GM18861 (cell line): ENCODE data around the gene PPP1R1B.
"Not testable (repeated sequence)": the region's sequence is repeated elsewhere in the genome, so short reads cannot be mapped to it uniquely, and the experiment has no call there.

Experiments used
- ATAC-seq: cut with Tn5 transposase; IDR thresholded peaks from one replicate; pipeline ENCODE4 v1.9.1; 2021; ENCODE audit not compliant: unreplicated experiment

The PPP1R1B gene

DNA sequence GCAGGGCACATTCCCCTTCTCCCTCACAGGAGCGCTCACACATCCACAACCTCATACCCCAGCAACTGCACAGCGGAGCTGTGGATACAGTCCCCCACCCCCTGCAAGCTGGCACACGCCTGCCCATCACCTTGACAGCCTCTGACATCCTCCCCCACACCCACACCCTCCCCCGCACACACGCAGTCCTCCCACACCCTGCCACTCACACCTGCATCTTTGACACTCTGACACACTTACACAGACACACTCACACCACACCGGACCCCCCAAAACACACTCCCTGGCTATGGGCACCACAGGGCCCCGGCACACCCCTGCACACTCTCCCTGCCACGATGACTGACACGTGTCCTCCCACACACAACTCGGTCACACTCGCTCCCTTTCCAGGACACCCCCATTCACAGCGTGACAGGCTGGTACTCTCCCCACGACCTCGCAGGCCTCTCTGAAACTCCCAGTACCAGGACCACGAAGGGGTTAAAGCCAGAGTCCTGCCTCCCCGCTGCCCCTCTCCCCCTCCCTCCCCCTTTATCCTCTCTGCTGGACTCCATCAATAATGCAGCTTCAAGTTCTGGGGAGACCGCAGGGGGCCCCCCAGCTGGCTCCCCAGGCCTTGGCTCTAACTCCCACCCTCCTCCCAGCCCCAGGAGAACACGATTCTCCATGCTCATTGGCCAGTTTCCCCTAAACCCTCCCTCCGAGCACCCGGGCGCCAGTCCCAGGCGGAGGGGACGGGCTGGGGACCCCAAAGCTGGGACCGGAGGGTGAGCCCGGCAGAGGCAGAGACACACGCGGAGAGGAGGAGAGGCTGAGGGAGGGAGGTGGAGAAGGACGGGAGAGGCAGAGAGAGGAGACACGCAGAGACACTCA is at the start of gene PPP1R1B:
TSS of gene PPP1R1B (plus strand) at position 782 of the 876 bp plus-strand sequence. CDS start 441 bp downstream, outside the sequence.
- ATAC-seq: no peak

DNA sequence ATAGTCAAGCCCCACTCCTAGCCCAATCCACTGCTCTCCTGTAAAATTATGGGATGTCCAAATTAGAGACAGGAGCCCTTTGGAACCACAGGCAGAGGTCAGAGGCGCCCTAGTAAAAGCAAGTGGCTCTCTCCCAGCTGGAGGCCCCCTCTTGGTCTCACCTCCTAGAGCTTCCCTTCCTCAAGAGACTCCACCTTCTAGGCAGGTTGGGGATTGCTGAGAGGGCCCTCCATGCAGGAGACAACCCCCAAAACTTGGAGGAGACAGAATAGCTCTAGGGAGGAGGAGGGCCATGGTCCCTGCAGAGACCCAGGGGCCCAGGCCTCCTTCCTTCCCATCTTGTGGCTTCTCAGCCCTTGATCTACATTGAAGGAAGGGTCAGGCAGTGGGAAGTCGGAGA is 48.5 kb upstream of the PPP1R1B start:
- no peak for ATAC-seq

DNA sequence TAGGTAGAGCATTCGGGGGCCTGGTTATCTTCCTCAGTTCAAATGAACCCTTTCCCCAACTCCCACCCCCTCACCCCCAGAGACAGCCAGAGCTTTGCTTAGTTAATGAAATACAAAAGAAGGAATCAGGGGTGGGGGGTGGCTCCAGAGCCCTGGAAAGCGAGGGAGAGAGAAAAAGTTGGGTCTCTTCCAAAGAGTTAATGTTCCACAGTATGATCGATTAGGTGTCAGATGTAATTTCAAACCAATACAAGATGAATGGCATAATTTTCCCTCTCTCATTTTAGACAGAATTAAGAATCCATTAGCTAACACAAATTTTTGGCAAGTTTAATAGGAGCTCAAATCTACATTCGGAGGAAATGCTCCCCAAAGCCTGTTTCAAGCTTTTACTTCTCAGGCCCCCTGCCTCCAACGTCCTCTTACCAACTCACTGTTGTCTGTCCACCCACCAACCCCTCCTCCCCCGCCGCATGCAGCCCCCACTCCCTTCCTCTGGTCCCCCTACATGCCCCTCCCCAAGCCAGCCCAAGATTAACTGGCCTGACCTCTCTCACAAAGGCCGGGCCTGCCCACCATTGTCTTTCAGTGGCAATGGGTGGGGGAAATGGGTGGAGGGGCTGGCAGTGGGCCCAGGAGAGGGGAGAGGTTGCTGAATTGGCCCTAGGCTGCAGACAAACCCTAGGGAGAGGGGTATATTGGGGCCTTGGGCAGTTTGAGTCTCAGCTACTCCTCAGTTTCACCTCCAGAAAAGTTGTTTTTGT is 47.3 kb upstream of the PPP1R1B start:
- ATAC-seq: no peak

DNA sequence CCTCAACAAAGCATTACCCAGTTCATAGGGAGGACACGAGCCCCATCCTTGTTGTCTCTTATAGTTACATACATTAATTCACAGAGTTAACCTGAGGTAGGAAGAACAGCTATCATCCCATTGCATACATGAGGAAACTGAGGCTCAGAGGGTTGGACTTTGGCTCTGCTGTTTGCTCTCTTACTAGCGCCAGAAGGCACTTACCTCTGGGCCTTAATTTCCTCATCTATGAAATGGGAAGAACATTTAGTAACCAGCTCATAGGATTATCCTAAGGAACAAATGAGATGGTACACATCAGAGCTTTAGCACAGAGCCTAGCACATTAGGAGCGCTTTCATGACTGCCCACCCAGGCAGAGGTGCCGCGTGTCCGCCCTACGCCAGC is 46.7 kb upstream of the PPP1R1B start:
- no peak for ATAC-seq

DNA sequence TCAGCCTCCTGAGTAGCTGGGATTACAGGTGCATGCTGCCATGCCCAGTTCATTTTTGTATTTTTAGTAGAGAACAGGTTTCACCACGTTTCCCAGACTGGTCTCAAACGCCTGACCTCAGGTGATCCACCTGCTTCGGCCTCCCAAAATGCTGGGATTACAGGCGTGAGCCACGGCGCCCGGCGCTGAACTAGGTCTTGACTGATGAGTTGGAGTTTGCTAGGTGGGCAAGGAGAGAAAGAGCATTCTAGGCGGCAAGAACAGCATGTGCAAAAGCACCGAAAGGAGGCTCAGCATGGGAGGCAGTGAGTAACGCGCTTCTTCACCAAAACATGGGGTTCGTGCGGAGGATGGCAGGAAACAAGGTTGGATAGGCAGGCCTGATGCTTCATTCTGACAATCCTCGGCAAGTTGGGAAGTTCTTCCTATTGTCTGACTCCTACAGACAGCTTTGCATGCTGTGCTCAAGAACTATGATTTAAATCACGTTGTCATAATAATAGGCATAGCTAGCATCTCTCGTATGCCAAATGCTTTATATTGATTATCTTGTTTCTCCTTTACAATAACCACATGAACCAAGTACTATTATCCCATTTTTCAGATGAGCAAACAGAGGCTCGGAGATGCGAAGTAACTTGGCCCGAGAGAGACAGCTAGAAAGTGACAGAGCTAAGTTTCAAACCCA is 45.5 kb upstream of the PPP1R1B start:
- no peak for ATAC-seq

DNA sequence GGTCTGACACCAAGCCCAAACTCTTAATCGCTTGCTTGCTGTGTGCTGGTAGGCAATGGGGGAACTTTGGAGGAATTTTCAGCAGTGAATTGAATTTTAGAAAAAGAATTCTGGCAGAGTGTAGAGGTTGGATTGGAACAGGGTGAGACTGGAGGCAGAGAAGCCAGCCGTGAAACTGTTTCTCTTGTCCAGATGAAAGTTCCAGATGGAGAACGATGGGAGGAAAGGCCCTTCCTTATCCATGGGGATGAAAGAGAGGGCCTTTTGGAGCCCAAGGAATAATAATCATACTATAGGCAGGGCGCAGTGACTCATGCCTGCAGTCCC is 45.0 kb upstream of the PPP1R1B start:
- no peak for ATAC-seq

DNA sequence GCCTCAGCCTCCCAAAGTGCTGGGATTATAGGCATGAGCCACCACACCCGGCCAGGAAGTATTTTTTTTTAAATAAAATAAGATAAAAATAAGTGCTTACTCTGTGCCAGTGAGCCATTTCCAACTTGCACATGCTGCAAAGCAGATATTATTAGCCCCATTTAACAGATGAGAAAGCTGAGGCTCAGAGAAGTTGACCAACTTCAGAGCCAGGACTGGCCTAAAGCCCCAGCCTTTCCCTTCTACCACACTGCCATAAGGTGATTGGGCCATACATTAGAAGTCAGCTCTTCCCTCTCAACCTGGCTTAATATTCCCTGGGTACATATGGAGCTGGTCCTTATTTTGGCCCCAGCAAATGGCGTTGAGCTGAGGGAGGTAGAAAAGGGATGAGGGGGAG is 44.1 kb upstream of the PPP1R1B start:
- ATAC-seq: no peak

DNA sequence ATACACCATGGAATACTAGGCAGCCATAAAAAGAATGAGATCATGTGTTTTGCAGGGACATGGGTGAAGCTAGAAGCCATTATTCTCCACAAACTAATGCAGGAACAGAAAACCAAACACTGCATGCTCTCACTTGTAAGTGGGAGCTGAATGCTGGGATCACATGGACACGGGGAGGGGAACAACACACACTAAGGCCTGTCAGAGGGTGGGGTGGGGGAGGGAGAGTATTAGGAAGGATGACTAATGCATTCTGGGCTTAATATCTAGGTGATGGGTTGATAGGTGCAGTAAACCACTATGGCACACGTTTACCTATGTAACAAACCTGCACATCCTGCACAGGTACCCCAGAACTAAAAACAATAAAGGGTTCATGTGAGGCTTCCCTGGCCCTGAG is 36.6 kb upstream of the PPP1R1B start:
- ATAC-seq: not testable (repeated sequence)

DNA sequence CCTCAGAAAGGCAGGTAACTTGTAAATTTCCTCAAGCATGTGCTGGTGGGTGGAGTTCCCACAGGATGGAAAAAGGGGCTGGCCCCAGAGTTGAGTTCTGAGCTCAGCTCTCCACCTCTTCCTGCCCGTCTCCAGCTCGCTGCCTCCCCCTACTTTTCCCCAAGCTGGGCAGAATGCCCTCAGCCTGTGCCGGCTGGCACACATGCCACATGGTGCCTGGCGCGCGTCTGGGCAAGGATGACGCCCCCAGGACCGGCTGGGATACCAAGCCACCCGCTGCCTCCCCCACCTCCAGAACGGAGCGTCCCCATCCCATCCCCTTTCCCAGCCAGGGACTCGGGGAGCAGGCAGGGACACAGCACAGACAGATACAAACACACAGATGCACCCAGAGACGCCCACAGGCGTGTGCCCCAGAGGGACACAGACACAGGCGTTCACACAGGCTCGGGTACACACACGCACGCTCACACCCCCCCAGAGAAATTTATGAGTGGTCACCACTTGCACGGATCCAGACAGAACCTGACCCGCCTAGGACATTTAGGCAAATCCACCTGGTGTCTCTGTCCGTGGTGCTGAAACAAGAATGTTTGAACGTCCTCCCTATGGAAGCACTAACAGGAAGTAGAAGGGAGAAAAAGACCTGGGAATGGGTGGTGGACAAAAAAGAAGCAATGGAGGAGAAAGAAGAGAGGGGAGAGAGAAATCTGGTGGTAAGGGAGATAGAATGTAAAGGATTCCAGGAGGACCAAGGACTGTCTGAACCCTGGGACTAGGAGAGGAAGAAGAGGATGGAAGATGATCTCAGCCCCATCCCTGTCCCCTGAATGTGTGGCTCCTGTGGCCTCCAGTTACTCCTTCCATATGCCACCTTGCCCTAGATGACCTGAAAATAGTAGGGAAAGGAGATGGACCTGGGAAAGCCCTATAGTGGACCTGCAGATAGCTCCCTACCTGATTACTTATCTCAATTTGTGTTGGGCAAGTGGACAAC is 34.5 kb upstream of the PPP1R1B start:
- ATAC-seq: no peak

DNA sequence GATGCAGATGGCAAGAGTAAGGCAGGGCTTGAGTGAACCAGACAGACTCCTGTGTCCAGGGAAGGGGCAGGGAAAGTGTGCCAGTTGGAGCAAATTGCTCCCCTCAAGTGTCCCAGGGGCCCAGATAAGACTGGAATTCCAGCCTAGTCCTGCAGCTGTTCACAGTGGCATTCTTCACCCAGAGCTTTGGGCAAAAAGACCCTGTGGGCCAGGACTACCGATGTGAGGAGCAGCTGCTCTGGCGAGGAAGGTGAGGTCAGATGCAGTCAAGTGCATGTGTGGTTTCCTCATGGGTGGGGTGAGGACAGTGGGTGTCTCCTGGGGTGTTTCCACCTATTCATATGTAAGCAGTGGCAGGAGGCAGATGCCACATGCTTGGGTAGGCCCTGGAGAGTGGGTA is 33.4 kb upstream of the PPP1R1B start:
- no peak for ATAC-seq

DNA sequence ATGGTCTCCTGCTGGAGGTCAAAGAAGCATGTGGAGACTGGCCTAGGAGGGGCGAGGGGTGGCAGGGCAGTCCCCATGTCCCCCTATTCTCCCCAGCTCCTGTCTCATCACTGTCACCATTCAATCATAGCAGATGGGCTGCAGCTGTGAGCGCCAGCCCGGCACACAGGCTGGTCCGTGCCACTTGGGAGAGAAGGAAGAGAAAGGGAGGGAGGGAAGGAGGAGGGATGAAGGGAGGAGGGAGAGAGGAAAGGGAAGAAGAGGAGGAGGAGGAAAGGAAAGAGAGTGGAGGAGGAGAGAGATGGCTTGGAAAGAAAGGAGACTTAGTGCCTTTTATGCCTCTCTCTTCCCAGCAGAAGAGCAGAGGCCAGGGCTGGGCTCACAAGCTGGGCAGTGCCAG is 31.5 kb upstream of the PPP1R1B start:
- no peak for ATAC-seq

DNA sequence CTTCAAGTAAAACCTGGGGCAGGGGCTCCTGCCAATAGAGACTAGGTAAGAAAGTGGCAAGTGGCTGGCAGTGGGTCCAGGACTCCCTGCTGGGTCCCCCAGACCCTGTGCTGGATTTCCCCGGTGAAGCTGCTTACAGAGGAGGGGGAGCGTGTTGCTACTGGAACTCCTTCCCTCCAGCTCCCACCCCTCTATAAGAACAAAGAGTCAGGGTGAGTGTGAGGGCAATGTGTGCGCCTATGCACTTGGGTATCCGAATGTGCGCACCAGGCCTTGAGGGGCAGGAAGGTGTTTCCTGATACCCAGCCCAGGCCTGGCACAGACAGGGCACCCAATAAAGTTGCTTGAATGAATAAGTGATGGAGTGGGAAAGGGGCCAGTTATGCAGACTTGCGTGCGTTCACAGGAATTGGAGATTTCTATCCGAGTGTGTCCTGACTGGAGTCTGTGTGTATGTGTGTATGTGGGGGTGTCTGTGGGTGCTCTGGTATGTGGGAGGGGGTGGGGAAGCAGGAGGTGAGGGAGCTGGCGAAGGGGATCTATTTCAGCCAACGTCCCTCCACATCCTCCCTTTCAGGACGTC is 30.7 kb upstream of the PPP1R1B start:
- no peak for ATAC-seq

DNA sequence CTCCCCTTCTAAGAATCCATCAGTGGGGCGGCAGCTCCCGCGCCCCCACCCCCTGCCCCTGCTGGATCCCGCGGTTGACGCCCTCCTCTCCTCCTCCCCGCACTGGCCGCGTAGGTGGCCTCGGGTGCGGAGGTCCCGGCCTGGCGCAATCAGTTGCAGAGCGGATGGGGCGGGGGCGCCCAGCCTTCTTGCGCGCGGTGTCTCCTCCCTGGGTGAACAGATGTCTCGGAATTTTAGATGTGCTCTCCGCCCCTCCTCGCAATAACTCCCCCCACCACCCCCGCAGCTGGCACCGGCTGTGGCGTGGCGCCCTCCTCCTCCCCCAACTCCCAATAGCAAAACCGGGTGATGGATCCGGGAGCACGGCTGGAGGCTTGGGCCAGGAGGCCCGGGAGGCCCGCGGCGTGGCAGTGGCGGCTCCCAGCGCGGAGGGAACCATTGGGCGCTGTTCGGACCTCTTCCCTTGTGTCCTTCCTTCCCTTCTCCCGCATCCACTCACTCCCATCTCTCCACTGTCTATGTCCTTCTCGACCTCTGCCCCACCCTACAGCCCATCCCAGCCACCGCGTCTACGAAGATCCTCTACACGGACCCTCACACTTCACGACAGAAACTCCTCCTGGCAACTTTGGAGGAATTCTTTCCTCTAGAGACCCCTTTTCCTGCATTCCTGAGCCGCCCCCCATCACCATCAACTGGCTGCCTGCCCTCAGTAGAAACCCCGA is 30.0 kb upstream of the PPP1R1B start:
- no peak for ATAC-seq

DNA sequence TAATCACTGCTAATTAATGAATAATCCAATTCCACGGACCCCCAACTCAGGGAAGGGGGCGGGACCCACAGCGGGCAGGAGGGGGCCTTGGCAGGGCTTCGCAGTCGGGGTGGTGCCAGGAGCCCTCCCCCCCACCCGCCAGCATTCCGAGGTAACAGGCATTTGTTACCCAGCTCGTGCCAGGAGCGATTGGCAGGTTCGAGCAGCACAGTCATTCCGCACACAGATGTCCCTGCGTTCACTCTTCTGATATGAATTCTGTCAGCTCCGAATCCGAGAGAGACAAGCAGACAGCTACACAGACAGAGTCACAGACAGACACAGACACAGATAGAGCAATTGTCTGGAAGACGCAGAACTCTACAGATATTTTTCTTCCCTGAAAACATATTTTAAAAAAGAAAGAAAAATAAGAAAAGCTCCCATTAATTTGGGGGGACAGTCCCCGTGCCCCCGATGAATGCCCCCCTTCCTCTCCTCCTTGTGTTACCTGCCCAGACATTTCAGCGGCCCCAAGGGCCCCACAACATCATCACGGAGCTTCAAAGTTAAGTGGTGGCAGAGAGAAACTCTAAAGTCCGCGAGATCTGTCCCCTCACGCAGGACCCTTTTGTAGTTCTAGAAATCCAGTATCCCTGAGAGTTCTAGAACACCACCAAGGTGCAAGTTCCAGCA is 29.2 kb upstream of the PPP1R1B start:
- no peak for ATAC-seq

DNA sequence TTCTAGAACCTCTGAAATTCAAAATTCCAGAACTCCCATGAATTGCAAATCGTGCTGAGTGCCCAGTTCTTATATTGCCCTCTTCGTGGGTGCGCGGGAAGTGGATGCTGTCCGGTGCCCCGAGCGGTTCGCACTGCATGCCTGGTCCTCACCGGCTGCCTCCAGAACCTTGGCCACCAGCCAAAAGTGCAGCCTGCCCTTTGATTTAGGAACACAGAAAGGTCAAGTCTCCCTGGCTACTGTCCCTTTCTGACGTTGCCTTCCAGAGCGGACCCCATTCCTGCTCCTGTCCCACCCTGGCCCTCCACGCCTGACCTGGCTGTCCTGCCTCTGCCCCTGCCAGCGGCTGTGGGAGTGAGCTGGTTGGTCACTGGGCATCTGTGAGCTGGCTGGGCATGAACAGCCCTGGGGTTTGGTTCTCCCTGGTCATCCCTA is 28.7 kb upstream of the PPP1R1B start:
- ATAC-seq: no peak

DNA sequence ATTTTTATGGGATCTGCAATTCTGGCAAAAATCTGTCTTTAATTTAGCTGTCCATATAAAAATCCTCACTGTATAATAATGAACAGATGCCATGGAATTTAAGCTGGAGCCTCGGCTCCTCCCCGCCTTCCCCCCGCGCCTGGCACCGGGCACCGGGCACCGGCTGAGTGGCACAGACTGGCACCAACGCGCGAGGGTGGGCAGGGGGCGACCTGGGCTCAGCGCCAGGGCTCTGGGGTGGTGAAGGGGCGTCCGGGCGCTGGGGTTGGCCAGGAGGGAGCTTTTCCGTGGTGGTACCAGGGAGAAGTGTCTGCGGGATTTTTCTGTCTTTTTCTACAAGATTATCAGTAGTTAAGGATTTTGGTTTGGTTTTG is 28.1 kb upstream of the PPP1R1B start:
- no peak for ATAC-seq

DNA sequence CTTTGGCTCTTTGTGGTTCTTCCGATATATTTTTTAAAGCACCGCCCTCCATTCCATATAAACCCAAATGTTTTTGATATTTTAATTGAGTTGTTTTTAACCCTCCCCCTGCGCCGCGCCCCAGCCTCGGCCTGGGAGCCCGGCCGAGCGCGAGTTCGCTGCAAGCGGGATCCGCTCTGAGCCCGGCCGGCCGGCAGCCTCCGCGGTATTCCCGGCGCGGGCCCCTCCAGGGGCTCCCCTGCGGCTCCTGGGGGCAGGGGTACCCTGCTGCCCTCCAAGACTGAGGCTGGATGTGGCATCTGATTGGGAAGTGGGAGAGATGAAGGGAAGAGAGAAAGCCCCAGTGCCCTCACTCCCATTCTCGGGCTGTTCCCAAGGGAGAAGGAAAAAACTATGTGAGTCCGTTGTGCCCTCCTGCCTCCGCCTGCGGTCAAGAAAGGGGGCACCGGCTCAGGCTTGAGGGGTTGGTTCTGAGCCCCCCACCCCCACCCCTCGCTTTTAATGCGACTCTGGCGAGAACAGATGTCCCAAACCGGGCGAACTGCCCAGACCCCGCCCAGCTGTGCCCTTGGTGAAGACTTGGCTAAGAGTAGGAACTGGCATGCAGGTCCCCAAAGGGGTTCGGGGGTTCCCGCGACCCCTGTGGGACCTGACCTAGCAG is 27.6 kb upstream of the PPP1R1B start:
- ATAC-seq: no peak

DNA sequence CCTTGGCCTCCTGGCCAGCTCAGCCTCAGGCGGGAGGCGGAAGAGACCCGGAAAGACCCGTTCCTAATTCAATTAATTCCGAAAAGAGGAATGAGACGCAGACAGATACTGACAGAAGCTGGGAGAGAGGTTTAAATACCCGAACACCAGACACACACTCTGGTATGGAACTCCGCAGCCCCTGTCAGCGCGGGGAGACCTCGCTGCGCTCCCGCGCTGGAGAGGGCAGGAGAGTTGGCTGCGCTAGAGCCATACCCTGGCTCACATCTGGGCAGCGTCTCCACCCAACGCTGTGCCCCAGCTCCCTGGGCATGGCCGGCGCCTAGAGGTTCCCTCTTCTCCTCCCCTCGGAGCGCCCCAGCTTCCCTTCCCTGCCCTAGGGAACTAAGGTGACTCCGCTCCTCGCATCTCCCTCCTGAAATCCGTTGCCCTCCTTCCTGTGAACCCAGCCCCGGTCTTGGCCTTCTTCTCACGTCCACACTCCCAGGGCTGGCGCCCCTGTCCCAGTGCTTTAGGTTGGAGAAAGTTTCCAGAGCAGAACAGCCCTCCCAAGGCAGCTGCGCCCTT is 27.0 kb upstream of the PPP1R1B start:
- ATAC-seq: no peak
